Fibroblast of mammary gland (primary cell): ENCODE measurements around the gene PRDM11.

Source experiments
- DNase-seq: peaks from one replicate; pipeline ENCODE4 v3.0.0-alpha.2; 2010; ENCODE audit warnings: low read depth
- H3K4me3 ChIP-seq: 2 replicates; pipeline ENCODE4 v1.5.1; 2011; ENCODE audit warnings: low read depth, mild to moderate bottlenecking, low read length, moderate library complexity; ENCODE audit not compliant: control insufficient read depth
- CTCF ChIP-seq: conservative IDR thresholded peaks from 2 replicates; pipeline ENCODE4 v1.5.1; 2011; ENCODE audit warnings: low read depth, low read length, inconsistent platforms; ENCODE audit not compliant: control insufficient read depth, insufficient read depth

The PRDM11 gene

GRCh38 chr11:45234306-45235006, 88.0 kb downstream of the PRDM11 start:
- DNase-seq: no peak
- H3K4me3 ChIP-seq: no peak overlapping the region
- no peak for TF ChIP-seq CTCF

GRCh38 chr11:45237711-45238315, 91.4 kb downstream of the PRDM11 start:
- TF ChIP-seq CTCF: no peak
- no peak overlapping the region for H3K4me3 ChIP-seq
- DNase-seq: no peak

GRCh38 chr11:45238724-45239123, 92.3 kb downstream of the PRDM11 start:
- DNase-seq: peak; percentile 69
- no peak for TF ChIP-seq CTCF
- no peak overlapping the region for H3K4me3 ChIP-seq

GRCh38 chr11:45239733-45240132, 93.3 kb downstream of the PRDM11 start:
- no peak for TF ChIP-seq CTCF
- no peak overlapping the region for H3K4me3 ChIP-seq
- DNase-seq: no peak

- no peak for TF ChIP-seq CTCF
- H3K4me3 ChIP-seq: no peak overlapping the region
- DNase-seq: no peak
Observed at GRCh38 chr11:45243967-45244366, 97.5 kb downstream of the PRDM11 start.

- no peak overlapping the region for H3K4me3 ChIP-seq
Observed at GRCh38 chr11:45245218-45246045, 99.0 kb downstream of the PRDM11 start.

More at GRCh38 chr11:45245218-45246045, 99.0 kb downstream of the PRDM11 start:
- no peak for DNase-seq
- no peak for TF ChIP-seq CTCF
